AG04449 (cell line): ENCODE measurements around the gene DNM2.

Experiments used
- CTCF ChIA-PET: fragments of 350-600 bp; formaldehyde crosslinking; extraction: SDS; loops from one replicate; lab custom pipeline; 2021; ENCODE audit warnings: antibody characterized with exemption; lab: Yijun Ruan, JAX
- POLR2A ChIA-PET: fragments of 400-600, 350-600 bp; formaldehyde crosslinking; extraction: SDS; loops from one replicate; lab custom pipeline; 2020; ENCODE audit warnings: antibody characterized with exemption, inconsistent platforms; lab: Yijun Ruan, JAX
- DNase-seq: peaks from one replicate; pipeline ENCODE4 v3.0.0-alpha.2; 2010; ENCODE audit warnings: low read depth, low spot score
- H3K4me3 ChIP-seq: 2 replicates; pipeline ENCODE4 v1.5.1; 2011; ENCODE audit warnings: low read depth, mild to moderate bottlenecking, control low read depth, low read length
- CTCF ChIP-seq: IDR thresholded peaks from one replicate; pipeline ENCODE4 v1.5.1; 2011; ENCODE audit warnings: mild to moderate bottlenecking, moderate library complexity, low read length, control low read depth, inconsistent platforms; ENCODE audit not compliant: insufficient read depth; ENCODE audit errors: missing control alignments

The DNM2 gene

GRCh38 chr19:10823690-10824089 lies 105.8 kb downstream of the DNM2 start:
- ChIA-PET CTCF (interaction anchor here (1.2 to 3.0 kb wide), 3 partner anchors 10 to 106 kb away, joined by 3 to 14 read pairs (median 6); partner anchors contain the start of gene DNM2), POLR2A (interaction anchor here (1.2 kb wide), 1 partner anchor 12 kb away, joined by 5 read pairs; the partner anchor contains the start of gene TMED1)
- DNase-seq = no peak
- H3K4me3 ChIP-seq = no peak overlapping the region
- no peak for TF ChIP-seq CTCF

DNA sequence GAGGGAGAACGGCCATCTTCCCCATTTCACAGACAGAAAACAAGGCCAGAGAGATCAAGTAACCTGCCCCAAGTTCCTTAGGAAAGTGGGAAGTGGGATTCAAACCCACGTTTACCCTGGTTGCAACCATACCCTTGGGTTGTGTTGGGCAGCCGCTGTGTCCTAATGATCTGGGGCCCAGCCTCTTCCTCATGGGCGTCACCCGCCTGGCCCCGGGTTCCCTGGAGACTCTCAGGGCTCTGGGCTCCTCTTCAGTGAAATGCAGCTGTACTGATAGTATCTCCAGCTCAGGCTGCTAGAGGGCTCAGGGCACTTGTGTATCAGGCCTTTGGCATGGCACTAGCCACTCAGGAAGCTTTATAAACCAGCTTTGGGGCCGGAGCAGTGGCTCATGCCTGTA lies 108.4 kb downstream of the DNM2 start:
- ChIA-PET CTCF (interaction anchor here (1.4 kb wide), 1 partner anchor 10 kb away, joined by 5 read pairs; the partner anchor contains the start of gene TMED1), POLR2A (interaction anchor here (1.3 kb wide), 1 partner anchor 10 kb away, joined by 4 read pairs; the partner anchor contains the start of gene TMED1)
- no peak for DNase-seq
- no peak overlapping the region for H3K4me3 ChIP-seq
- TF ChIP-seq CTCF = no peak

DNA sequence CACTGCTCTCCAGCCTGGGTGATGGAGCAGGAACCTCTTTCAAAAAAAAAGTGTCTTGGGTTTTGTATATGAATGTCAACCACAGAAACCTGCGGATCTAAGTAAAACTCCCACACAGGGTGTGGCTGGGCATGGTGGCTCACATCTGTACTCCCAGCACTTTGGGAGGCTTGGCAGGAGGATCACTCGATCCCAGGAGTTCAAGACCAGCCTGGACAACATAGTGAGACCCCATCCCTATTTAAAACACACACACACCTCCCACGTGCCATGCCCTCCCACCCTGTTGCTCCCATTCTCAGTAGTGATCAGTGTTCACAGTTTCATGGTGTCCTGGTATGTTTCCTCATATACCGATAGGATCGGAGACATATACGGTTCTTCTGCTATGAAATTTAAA lies 109.0 kb downstream of the DNM2 start:
- TF ChIP-seq CTCF = no peak
- H3K4me3 ChIP-seq = no peak overlapping the region
- DNase-seq = no peak
- POLR2A ChIA-PET = interaction anchor here (0.7 to 1.3 kb wide), 2 partner anchors 9 kb away, joined by 4 read pairs; partner anchors contain the start of gene TMED1
- CTCF ChIA-PET = interaction anchor here (1.4 to 3.0 kb wide), 2 partner anchors 9 to 38 kb away, joined by 5 to 16 read pairs; partner anchors contain the start of gene TMED1

DNA sequence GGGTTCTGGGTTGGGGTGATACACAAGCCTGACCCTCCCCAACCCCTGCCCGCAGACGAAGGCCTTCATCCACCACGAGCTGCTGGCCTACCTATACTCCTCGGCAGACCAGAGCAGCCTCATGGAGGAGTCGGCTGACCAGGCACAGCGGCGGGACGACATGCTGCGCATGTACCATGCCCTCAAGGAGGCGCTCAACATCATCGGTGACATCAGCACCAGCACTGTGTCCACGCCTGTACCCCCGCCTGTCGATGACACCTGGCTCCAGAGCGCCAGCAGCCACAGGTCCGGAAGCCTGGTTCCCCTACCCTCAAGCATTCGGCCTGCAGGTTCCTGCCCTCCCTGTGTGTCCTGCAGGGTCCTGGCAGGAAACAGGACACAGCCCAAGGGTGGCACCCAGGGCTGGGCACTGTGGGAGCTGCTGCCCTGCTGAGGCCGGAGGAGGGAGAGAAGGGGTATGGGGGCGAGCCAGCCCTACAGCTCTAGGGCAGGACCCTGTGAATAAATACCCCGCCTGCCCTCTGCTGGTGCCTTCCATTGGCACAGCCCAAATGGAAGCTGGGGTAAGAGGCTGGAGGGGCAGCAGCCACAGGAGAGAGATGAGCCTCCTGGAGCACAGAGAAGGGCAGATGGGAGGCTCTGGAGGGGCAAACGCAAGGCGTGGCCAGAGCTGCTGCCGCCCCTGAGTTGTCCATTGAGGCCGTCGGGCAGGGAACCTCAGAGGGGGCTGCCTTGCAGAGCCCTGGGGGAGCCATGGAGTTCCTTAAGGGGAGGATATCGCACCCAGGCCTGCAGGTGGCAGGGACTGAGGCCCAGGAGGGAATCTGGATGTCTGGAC lies 111.3 kb downstream of the DNM2 start:
- DNase-seq = no peak
- ChIA-PET CTCF (interaction anchor here (0.9 to 3.0 kb wide), 4 partner anchors 26 to 130 kb away, joined by 3 to 16 read pairs (median 4); partner anchors contain the start of gene CARM1), POLR2A (no interaction called here)
- H3K4me3 ChIP-seq = no peak overlapping the region
- TF ChIP-seq CTCF = no peak

DNA sequence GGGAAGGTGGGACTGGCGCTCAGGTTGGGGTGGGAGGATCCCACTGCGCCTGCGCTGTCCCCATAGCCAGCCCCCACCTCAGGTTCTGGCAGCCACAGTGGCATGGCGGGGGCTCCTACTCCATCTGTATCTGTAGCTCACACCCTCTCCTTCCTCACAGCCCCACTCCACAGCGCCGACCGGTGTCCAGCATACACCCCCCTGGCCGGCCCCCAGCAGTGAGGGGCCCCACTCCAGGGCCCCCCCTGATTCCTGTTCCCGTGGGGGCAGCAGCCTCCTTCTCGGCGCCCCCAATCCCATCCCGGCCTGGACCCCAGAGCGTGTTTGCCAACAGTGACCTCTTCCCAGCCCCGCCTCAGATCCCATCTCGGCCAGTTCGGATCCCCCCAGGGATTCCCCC lies 112.1 kb downstream of the DNM2 start:
- no peak for TF ChIP-seq CTCF
- H3K4me3 ChIP-seq = no peak overlapping the region
- no peak for DNase-seq
- ChIA-PET POLR2A (no interaction called here), CTCF (interaction anchor here (0.9 to 3.0 kb wide), 2 partner anchors 34 to 41 kb away, joined by 3 to 16 read pairs; partner anchors contain the start of gene CARM1)

GRCh38 chr19:10830370-10830769 lies 112.5 kb downstream of the DNM2 start:
- ChIA-PET POLR2A (no interaction called here), CTCF (interaction anchor here (0.8 kb wide), 1 partner anchor 114 kb away, joined by 3 read pairs; no protein-coding TSS in a partner anchor)
- no peak for DNase-seq
- no peak overlapping the region for H3K4me3 ChIP-seq
- TF ChIP-seq CTCF = no peak
